HEK293 (cell line): ENCODE results near the gene CYTL1.

ENCODE experiments used
- CTCF ChIA-PET: fragments of 350-600 bp; formaldehyde crosslinking; extraction: SDS; loops from one replicate; lab custom pipeline; 2021; ENCODE audit warnings: antibody characterized with exemption; lab: Yijun Ruan, JAX
- POLR2A ChIA-PET: fragments of 300-600 bp; formaldehyde crosslinking; extraction: SDS; loops from one replicate; lab custom pipeline; 2020; ENCODE audit warnings: antibody characterized with exemption, inconsistent platforms; lab: Yijun Ruan, JAX
- H3K27ac ChIP-seq: fragments of 200-500 bp; sonication (Bioruptor generic); 2 replicates; pipeline ENCODE4 v1.5.1; 2014; ENCODE audit warnings: low read depth, low read length, control low read depth, inconsistent platforms; ENCODE audit errors: extremely low read depth
- H3K36me3 ChIP-seq, 2 experiments: fragments of 200-500 bp in 1 of 2; sonication (Bioruptor generic) in 1 of 2; 1 replicate in 1 of 2; 2 replicates in 1 of 2; pipeline ENCODE4 v1.5.1; 2014 to 2017; ENCODE audit warnings: inconsistent platforms in 2 of 2, low read length in 2 of 2; ENCODE audit not compliant: control insufficient read depth in 2 of 2, insufficient read depth in 1 of 2
- H3K4me1 ChIP-seq: fragments of 200-500 bp; sonication (Bioruptor generic); 2 replicates; pipeline ENCODE4 v1.5.1; 2014; ENCODE audit warnings: mild to moderate bottlenecking, low read length, inconsistent platforms; ENCODE audit not compliant: control insufficient read depth, insufficient read depth
- H3K4me3 ChIP-seq: 2 replicates; pipeline ENCODE4 v1.5.1; 2011; ENCODE audit warnings: low read depth, mild to moderate bottlenecking, control low read depth, low read length, moderate library complexity
- H3K9me3 ChIP-seq: fragments of 200-500 bp; sonication (Bioruptor generic); 2 replicates; pipeline ENCODE4 v1.5.1; 2014; ENCODE audit warnings: low read depth, low read length, inconsistent platforms; ENCODE audit not compliant: control insufficient read depth, insufficient read depth
- AEBP2 ChIP-seq: fragments of 450-650 bp; formaldehyde crosslinking; IDR thresholded peaks from 2 replicates; pipeline ENCODE4 v1.5.1; 2016; ENCODE audit warnings: missing biosample characterization, missing genetic modification characterization, borderline replicate concordance
- BCL6B ChIP-seq: fragments of 450-650 bp; formaldehyde crosslinking; IDR thresholded peaks from 2 replicates; pipeline ENCODE4 v1.5.1; 2017; ENCODE audit warnings: missing biosample characterization, missing genetic modification characterization
- EGR2 ChIP-seq: fragments of 450-650 bp; formaldehyde crosslinking; IDR thresholded peaks from 2 replicates; pipeline ENCODE4 v1.5.1; 2016; ENCODE audit warnings: low read depth, missing biosample characterization, missing genetic modification characterization
- GLI4 ChIP-seq: fragments of 450-650 bp; formaldehyde crosslinking; IDR thresholded peaks from 2 replicates; pipeline ENCODE4 v1.5.1; 2016; ENCODE audit warnings: missing biosample characterization, missing genetic modification characterization
- GLIS1 ChIP-seq: fragments of 450-650 bp; formaldehyde crosslinking; IDR thresholded peaks from 2 replicates; pipeline ENCODE4 v1.5.1; 2016; ENCODE audit warnings: missing biosample characterization, missing genetic modification characterization
- MYNN ChIP-seq: fragments of 450-650 bp; formaldehyde crosslinking; IDR thresholded peaks from 2 replicates; pipeline ENCODE4 v1.5.1; 2016; ENCODE audit warnings: missing biosample characterization, missing genetic modification characterization, borderline replicate concordance
- RBAK ChIP-seq: fragments of 450-650 bp; formaldehyde crosslinking; IDR thresholded peaks from 2 replicates; pipeline ENCODE4 v1.5.1; 2016; ENCODE audit warnings: missing biosample characterization, missing genetic modification characterization
- REPIN1 ChIP-seq: fragments of 450-650 bp; formaldehyde crosslinking; IDR thresholded peaks from 2 replicates; pipeline ENCODE4 v1.5.1; 2017; ENCODE audit warnings: missing biosample characterization, missing genetic modification characterization, low read depth
- SP2 ChIP-seq: fragments of 450-650 bp; formaldehyde crosslinking; IDR thresholded peaks from 2 replicates; pipeline ENCODE4 v1.5.1; 2016; ENCODE audit warnings: missing biosample characterization, missing genetic modification characterization
- SP3 ChIP-seq: fragments of 450-650 bp; formaldehyde crosslinking; IDR thresholded peaks from 2 replicates; pipeline ENCODE4 v1.5.1; 2016; ENCODE audit warnings: missing biosample characterization, missing genetic modification characterization
- SP7 ChIP-seq: fragments of 450-650 bp; formaldehyde crosslinking; IDR thresholded peaks from 2 replicates; pipeline ENCODE4 v1.5.1; 2016; ENCODE audit warnings: missing biosample characterization, missing genetic modification characterization
- TRIM28 ChIP-seq: IDR thresholded peaks from 2 replicates; pipeline ENCODE4 v1.6.1; 2011; ENCODE audit warnings: low read length, control low read depth, borderline replicate concordance
- ZBTB26 ChIP-seq: fragments of 450-650 bp; formaldehyde crosslinking; optimal IDR thresholded peaks from 2 replicates; pipeline ENCODE3; 2016; ENCODE audit warnings: missing biosample characterization, mild to moderate bottlenecking, missing genetic modification characterization
- ZNF214 ChIP-seq: fragments of 450-650 bp; formaldehyde crosslinking; IDR thresholded peaks from 2 replicates; pipeline ENCODE4 v1.5.1; 2017; ENCODE audit warnings: missing biosample characterization, mild to moderate bottlenecking, missing genetic modification characterization, borderline replicate concordance
- ZNF335 ChIP-seq: fragments of 450-650 bp; formaldehyde crosslinking; conservative IDR thresholded peaks from 2 replicates; pipeline ENCODE4 v1.5.1; 2016; ENCODE audit warnings: missing biosample characterization, missing genetic modification characterization
- ZNF404 ChIP-seq: fragments of 450-650 bp; formaldehyde crosslinking; IDR thresholded peaks from 2 replicates; pipeline ENCODE4 v1.5.1; 2017; ENCODE audit warnings: missing biosample characterization, missing genetic modification characterization
- ZNF426 ChIP-seq: fragments of 450-650 bp; formaldehyde crosslinking; IDR thresholded peaks from 2 replicates; pipeline ENCODE4 v1.5.1; 2017; ENCODE audit warnings: missing biosample characterization, missing genetic modification characterization, mild to moderate bottlenecking, inconsistent platforms, moderate library complexity
- ZNF529 ChIP-seq: fragments of 450-650 bp; formaldehyde crosslinking; IDR thresholded peaks from 2 replicates; pipeline ENCODE4 v1.5.1; 2017; ENCODE audit warnings: missing genetic modification characterization, missing biosample characterization; ENCODE audit not compliant: insufficient replicate concordance
- ZNF621 ChIP-seq: fragments of 450-650 bp; formaldehyde crosslinking; IDR thresholded peaks from 2 replicates; pipeline ENCODE4 v1.5.1; 2017; ENCODE audit warnings: missing biosample characterization, missing genetic modification characterization
- ZNF747 ChIP-seq: fragments of 450-650 bp; formaldehyde crosslinking; IDR thresholded peaks from 2 replicates; pipeline ENCODE4 v1.5.1; 2016; ENCODE audit warnings: missing biosample characterization, missing genetic modification characterization
- ZNF777 ChIP-seq: fragments of 450-650 bp; formaldehyde crosslinking; IDR thresholded peaks from 2 replicates; pipeline ENCODE4 v1.5.1; 2017; ENCODE audit warnings: missing biosample characterization, missing genetic modification characterization, borderline replicate concordance
- ZSCAN18 ChIP-seq: fragments of 450-650 bp; formaldehyde crosslinking; IDR thresholded peaks from 2 replicates; pipeline ENCODE4 v1.5.1; 2016; ENCODE audit warnings: missing biosample characterization, missing genetic modification characterization

Gene CYTL1

GRCh38 chr4:5052726-5053425, 33.6 kb upstream of the CYTL1 start:
- ChIA-PET POLR2A (no interaction called here), CTCF (interaction anchor here (0.9 kb wide), 1 partner anchor 89 kb away, joined by 3 read pairs; no protein-coding TSS in a partner anchor)
- H3K4me1 ChIP-seq = no peaks in the 10 kb centered on the region
- H3K36me3 ChIP-seq = no peaks in the 10 kb centered on the region
- no peak overlapping the region for H3K27ac ChIP-seq
- no peak overlapping the region for H3K4me3 ChIP-seq
- TF ChIP-seq ZNF621 (tag by site-specific recombination) = no peak
- no peak for TF ChIP-seq SP2 (tag by site-specific recombination)
- TF ChIP-seq ZNF404 (tag by site-specific recombination) = no peak
- no peak for TF ChIP-seq MYNN (tag by site-specific recombination)
- no peak for TF ChIP-seq TRIM28
- TF ChIP-seq RBAK = no peak
- TF ChIP-seq SP7 (tag by site-specific recombination) = no peak
- no peak for TF ChIP-seq ZNF747
- no peak for TF ChIP-seq EGR2
- no peak for TF ChIP-seq BCL6B (tag by site-specific recombination)
- TF ChIP-seq AEBP2 (tag by site-specific recombination) = no peak
- no peak for TF ChIP-seq GLIS1 (tag by site-specific recombination)
- H3K9me3 ChIP-seq = no peaks in the 10 kb centered on the region

GRCh38 chr4:5052204-5052702, 33.0 kb upstream of the CYTL1 start:
- ChIA-PET POLR2A (no interaction called here), CTCF (no interaction called here)
- TF ChIP-seq ZNF777 (tag by site-specific recombination) = no peak
- no peak for TF ChIP-seq GLIS1 (tag by site-specific recombination)
- TF ChIP-seq GLI4 (tag by site-specific recombination) = no peak
- no peak overlapping the region for H3K27ac ChIP-seq
- no peaks in the 10 kb centered on the region for H3K36me3 ChIP-seq
- H3K9me3 ChIP-seq = no peaks in the 10 kb centered on the region
- no peaks in the 10 kb centered on the region for H3K4me1 ChIP-seq
- no peak overlapping the region for H3K4me3 ChIP-seq

GRCh38 chr4:5051278-5052203, 32.3 kb upstream of the CYTL1 start, which contains the start of gene STK32B:
TSS of gene STK32B (plus strand) at chr4:5051480.
- CTCF ChIA-PET = interaction anchor here (0.6 to 1.2 kb wide), 9 partner anchors 9 to 974 kb away, joined by 3 to 5 read pairs (median 3); no protein-coding TSS in a partner anchor
- TF ChIP-seq ZNF529 (tag by site-specific recombination) (no peak), ZNF426 (tag by site-specific recombination) (no peak), RBAK (no peak), ZNF335 (tag by site-specific recombination) (0 out of 2 replicates have a peak, but pooled peaks have one; percentile 13), ZSCAN18 (tag by site-specific recombination) (no peak), REPIN1 (no peak), ZBTB26 (peak; percentile 38), ZNF214 (tag by site-specific recombination) (no peak), SP3 (tag by site-specific recombination) (peak; percentile 43)

More at GRCh38 chr4:5051278-5052203, 32.3 kb upstream of the CYTL1 start, which contains the start of gene STK32B:
- POLR2A ChIA-PET = interaction anchor here (0.7 kb wide), 1 partner anchor 567 kb away, joined by 3 read pairs; no protein-coding TSS in a partner anchor
- Histone ChIP-seq H3K27ac (no peak within 1 kb of the TSS), H3K9me3 (no peaks in the 10 kb centered on the region), H3K36me3 (no peaks in the 10 kb centered on the region), H3K4me3 (peak within 1 kb of the TSS; percentile 40), H3K4me1 (no peaks in the 10 kb centered on the region)
